Adrenal gland (tissue), 12 donors: ENCODE results near the gene NR5A2. TPM values are rescaled to one million over a fixed set of nuclear protein-coding genes. Genes with fewer than 3 reads are reported as not detected.

ENCODE experiments used
- DNase-seq, 7 donors: peaks; one replicate each; pipeline ENCODE4 v3.0.0-alpha.2; 2019 to 2020
- H3K27ac ChIP-seq, 5 donors: fragments of 200-600 bp; sonication (generic) in 4 of 5; 1 replicate in 3 of 5; 2 replicates in 2 of 5; pipeline versions ENCODE4 v1.5.1 to v1.8.0; 2016 to 2020; ENCODE audit warnings: mild to moderate bottlenecking in 1 of 5
- H3K27me3 ChIP-seq: fragments of 200-600 bp; 2 replicates; pipeline ENCODE4 v1.8.0; 2021
- H3K36me3 ChIP-seq, 2 donors: fragments of 200-600 bp; replicated peaks in 1 of 2; 1 replicate in 1 of 2; 2 replicates in 1 of 2; pipeline versions ENCODE4 v1.5.1 to v1.8.0; 2018 to 2022
- H3K4me1 ChIP-seq, 2 donors: fragments of 200-600 bp; replicated peaks in 1 of 2; 1 replicate in 1 of 2; 2 replicates in 1 of 2; pipeline versions ENCODE4 v1.5.1 to v1.8.0; 2018 to 2021
- H3K4me3 ChIP-seq, 4 donors: fragments of 200-600 bp; sonication (generic) in 3 of 4; one replicate each; pipeline ENCODE4 v1.5.1; 2016 to 2018
- H3K9me3 ChIP-seq, 3 donors: fragments of 200-600 bp; sonication (generic) in 1 of 3; replicated peaks in 1 of 3; 1 replicate in 2 of 3; 2 replicates in 1 of 3; pipeline versions ENCODE4 v1.5.1 to v1.8.0; 2016 to 2021
- CTCF ChIP-seq, 6 experiments: fragments of 450-650 bp in 4 of 6; fragments of 200-600 bp in 2 of 6; sonication (generic) in 1 of 6; IDR thresholded peaks; 1 replicate in 5 of 6; 2 replicates in 1 of 6; pipeline versions ENCODE4 v1.5.1 to v1.8.0; 2016 to 2021; ENCODE audit warnings: antibody characterized with exemption in 6 of 6, mild to moderate bottlenecking in 2 of 6, moderate library complexity in 1 of 6
- POLR2A ChIP-seq, 2 donors: fragments of 450-650 bp; IDR thresholded peaks; one replicate each; pipeline ENCODE4 v1.6.1; 2017; ENCODE audit warnings: antibody characterized with exemption in 2 of 2, mild to moderate bottlenecking in 2 of 2, moderate library complexity in 1 of 2
- WGBS, 4 donors: extraction: QIAGEN DNeasy Blood & Tissue Kit in 2 of 4; methylation state at CpG; one replicate each; pipeline versions ENCODE4 v1.1.5 to v1.1.7; 2013 to 2017; 5-methylcytosine and 5-hydroxymethylcytosine counted together
- intact Hi-C, 2 donors: fragments of 100-400 bp; cut with DNase I; formaldehyde crosslinking; loops; one replicate each; pipeline versions ENCODE4 v1.14.1 to v1.15.0; 2022 to 2023
- polyA plus RNA-seq, 3 donors: library from polyadenylated mRNA; stranded (reverse); fragments of 200-250 nt in 2 of 3; fragments of 350-450 nt in 1 of 3; fragmentation: Illumina TruSeq in 1 of 3; extraction: RNeasy Lipid Tissue Mini Kit (QIAGEN cat#74804) in 1 of 3; gene quantifications; one replicate each; pipeline ENCODE4 v1.2.3, GENCODE V29; 2013 to 2014
- total RNA-seq, 9 donors: library from RNA; depleted of rRNA in 4 of 9; stranded (reverse); fragments of >200 nt in 4 of 9; fragments of 120-200 nt in 1 of 9; fragmentation: NEBNext Ultra II Directional in 1 of 9; extraction: Animal tissue kit (Norgen Biotek cat#: 25700) in 1 of 9; gene quantifications; one replicate each; pipeline versions ENCODE4 v1.1.0 to v1.2.4, GENCODE V29; 2013 to 2023
- donor health status: healthy with polysubstance abuse.
- donor health status: Bipolar disorder and iron deficiency.
- donor health status: DM: yes; HTN: yes; CAD: no.
- donor health status: DM: no; HTN: no; CAD: no.
- donor health status: DM: no; HTN: no; CAD: no.
- donor health status: DM: yes; HTN: yes; CAD: no.

The NR5A2 gene
- total and polyA plus RNA-seq, 12 donors, result 0.40 to 17.3 (median 0.94) TPM

GRCh38 chr1:200173097-200173618 is 145.6 kb downstream of the NR5A2 start:
- Histone ChIP-seq H3K9me3 (no peaks in the 10 kb centered on the region), H3K4me3 (no peak overlapping the region), H3K36me3 (no peaks in the 10 kb centered on the region), H3K27me3 (no peaks in the 10 kb centered on the region), H3K27ac (no peak overlapping the region), H3K4me1 (no peaks in the 10 kb centered on the region)
- 20 to 67% (median 34%) methylated on average over 2 of the region's 2 CpGs for WGBS, 4 donors
- intact Hi-C loops, result no loop called here
- TF ChIP-seq POLR2A (IDR thresholded peaks at IDR 0.05) (no peak), CTCF (IDR thresholded peaks at IDR 0.05) (no peak)
- DNase-seq, result no peak

GRCh38 chr1:200174525-200175295 is 147.2 kb downstream of the NR5A2 start:
- Histone ChIP-seq H3K9me3 (no peaks in the 10 kb centered on the region), H3K4me3 (no peak overlapping the region), H3K27me3 (no peaks in the 10 kb centered on the region), H3K36me3 (no peaks in the 10 kb centered on the region), H3K4me1 (no peaks in the 10 kb centered on the region), H3K27ac (no peak overlapping the region)
- DNase-seq, result no peak
- intact Hi-C loops, result no loop called here
- WGBS, 4 donors, result 75 to 89% (median 80%) methylated on average over 5 of the region's 5 CpGs
- TF ChIP-seq POLR2A (IDR thresholded peaks at IDR 0.05), result no peak
- no peak for TF ChIP-seq CTCF (IDR thresholded peaks at IDR 0.05)

- H3K9me3 ChIP-seq, result no peaks in the 10 kb centered on the region
- H3K36me3 ChIP-seq, result no peaks in the 10 kb centered on the region
- no peak for DNase-seq
- H3K4me3 ChIP-seq, result no peak overlapping the region
- peaks cover 0 to 6% of the 10 kb centered on the region in 2 donors for H3K4me1 ChIP-seq
- no peaks in the 10 kb centered on the region for H3K27me3 ChIP-seq
- TF ChIP-seq CTCF (IDR thresholded peaks at IDR 0.05), result no peak
- no peak for TF ChIP-seq POLR2A (IDR thresholded peaks at IDR 0.05)
- WGBS, 4 donors, result 64 to 78% (median 77%) methylated on average over 7 of the region's 7 CpGs
- H3K27ac ChIP-seq, result no peak overlapping the region
- intact Hi-C loops, result no loop called here
These were observed 148.7 kb downstream of the NR5A2 start for GRCh38 chr1:200176181-200176580.

GRCh38 chr1:200176798-200177197 is 149.3 kb downstream of the NR5A2 start:
- Histone ChIP-seq H3K36me3 (no peaks in the 10 kb centered on the region), H3K27me3 (no peaks in the 10 kb centered on the region), H3K27ac (no peak overlapping the region), H3K4me1 (peaks cover 0 to 6% of the 10 kb centered on the region in 2 donors), H3K9me3 (no peaks in the 10 kb centered on the region), H3K4me3 (no peak overlapping the region)
- TF ChIP-seq CTCF (IDR thresholded peaks at IDR 0.05) (no peak), POLR2A (IDR thresholded peaks at IDR 0.05) (no peak)
- DNase-seq, result no peak
- 66 to 75% (median 69%) methylated on average over 8 of the region's 8 CpGs for WGBS, 4 donors
- intact Hi-C loops, result no loop called here
